HEK293T (cell line): Measurements from ENCODE around the gene STK24.

ENCODE experiments used
- CTCF ChIA-PET: fragments of 350-600 bp; formaldehyde crosslinking; extraction: SDS; loops from one replicate; lab custom pipeline; 2021; ENCODE audit warnings: antibody characterized with exemption, inconsistent platforms; lab: Yijun Ruan, JAX
- POLR2A ChIA-PET: fragments of 350-600 bp; formaldehyde crosslinking; extraction: SDS; loops from one replicate; lab custom pipeline; 2020; ENCODE audit warnings: antibody characterized with exemption, inconsistent platforms; lab: Yijun Ruan, JAX
- DNase-seq: peaks from one replicate; pipeline ENCODE4 v3.0.0; 2012; ENCODE audit warnings: mixed read lengths; ENCODE audit errors: extremely low spot score
- ARNT ChIP-seq: fragments of 450-650 bp; IDR thresholded peaks from 2 replicates; pipeline ENCODE4 v1.6.1; 2017; ENCODE audit warnings: mild to moderate bottlenecking
- BHLHE40 ChIP-seq: fragments of 450-650 bp; IDR thresholded peaks from 2 replicates; pipeline ENCODE4 v1.6.1; 2016; ENCODE audit warnings: mild to moderate bottlenecking, moderate library complexity, borderline replicate concordance
- CTBP1 ChIP-seq: fragments of 450-650 bp; IDR thresholded peaks from 2 replicates; pipeline ENCODE4 v1.6.1; 2016; ENCODE audit warnings: borderline replicate concordance
- ELF4 ChIP-seq: fragments of 450-650 bp; IDR thresholded peaks from 2 replicates; pipeline ENCODE4 v1.6.1; 2017; ENCODE audit warnings: antibody characterized with exemption
- FOXA1 ChIP-seq: fragments of 450-650 bp; IDR thresholded peaks from 2 replicates; pipeline ENCODE4 v1.6.1; 2016; ENCODE audit warnings: mild to moderate bottlenecking
- FOXK2 ChIP-seq: fragments of 450-650 bp; IDR thresholded peaks from 2 replicates; pipeline ENCODE4 v1.6.1; 2016; ENCODE audit warnings: mild to moderate bottlenecking
- FOXM1 ChIP-seq: fragments of 450-650 bp; IDR thresholded peaks from 2 replicates; pipeline ENCODE4 v1.6.1; 2017; ENCODE audit warnings: mild to moderate bottlenecking, borderline replicate concordance
- HDGF ChIP-seq: fragments of 450-650 bp; IDR thresholded peaks from 2 replicates; pipeline ENCODE4 v1.6.1; 2017; ENCODE audit warnings: antibody characterized with exemption, borderline replicate concordance
- L3MBTL2 ChIP-seq: fragments of 450-650 bp; conservative IDR thresholded peaks from 2 replicates; pipeline ENCODE4 v1.6.1; 2016; ENCODE audit warnings: mild to moderate bottlenecking
- LEF1 ChIP-seq: fragments of 450-650 bp; IDR thresholded peaks from 2 replicates; pipeline ENCODE4 v1.6.1; 2017; ENCODE audit warnings: mild to moderate bottlenecking, borderline replicate concordance
- NFRKB ChIP-seq: fragments of 450-650 bp; IDR thresholded peaks from 2 replicates; pipeline ENCODE4 v1.6.1; 2016; ENCODE audit warnings: mild to moderate bottlenecking, moderate library complexity
- PKNOX1 ChIP-seq: fragments of 450-650 bp; IDR thresholded peaks from 2 replicates; pipeline ENCODE4 v1.6.1; 2016
- SP1 ChIP-seq: fragments of 450-650 bp; IDR thresholded peaks from 2 replicates; pipeline ENCODE4 v1.6.1; 2017
- SUZ12 ChIP-seq: fragments of 450-650 bp; IDR thresholded peaks from 2 replicates; pipeline ENCODE4 v1.6.1; 2016; ENCODE audit warnings: mild to moderate bottlenecking
- TARDBP ChIP-seq: fragments of 450-650 bp; IDR thresholded peaks from 2 replicates; pipeline ENCODE4 v1.6.1; 2016
- ZNF384 ChIP-seq: fragments of 450-650 bp; IDR thresholded peaks from 2 replicates; pipeline ENCODE4 v1.6.1; 2016

Gene STK24

GRCh38 chr13:98474292-98474691, 102.6 kb downstream of the STK24 start:
- ChIA-PET CTCF (interaction anchor here (0.5 kb wide), 1 partner anchor 26 kb away, joined by 8 read pairs; no protein-coding TSS in a partner anchor), POLR2A (no interaction called here)
- no peak for DNase-seq
- TF ChIP-seq SUZ12 (no peak), TARDBP (no peak), FOXM1 (no peak), FOXK2 (no peak), LEF1 (no peak), PKNOX1 (no peak), FOXA1 (no peak), BHLHE40 (no peak), CTBP1 (no peak), L3MBTL2 (no peak), ARNT (no peak), ZNF384 (no peak), HDGF (no peak), NFRKB (no peak), SP1 (no peak)

- no peak for DNase-seq
- CTCF ChIA-PET: interaction anchor here (0.5 kb wide), 1 partner anchor 26 kb away, joined by 8 read pairs; no protein-coding TSS in a partner anchor
- POLR2A ChIA-PET: no interaction called here
- no peak for TF ChIP-seq NFRKB
- TF ChIP-seq TARDBP: no peak
- TF ChIP-seq SP1: no peak
- no peak for TF ChIP-seq L3MBTL2
- TF ChIP-seq LEF1: no peak
- no peak for TF ChIP-seq FOXM1
- TF ChIP-seq FOXA1: no peak
- TF ChIP-seq PKNOX1: no peak
- no peak for TF ChIP-seq HDGF
These were observed 103.1 kb downstream of the STK24 start for GRCh38 chr13:98473788-98474144.

GRCh38 chr13:98473135-98473787, 103.6 kb downstream of the STK24 start:
- CTCF ChIA-PET: interaction anchor here (0.5 kb wide), 1 partner anchor 25 kb away, joined by 8 read pairs; no protein-coding TSS in a partner anchor
- DNase-seq: no peak
- POLR2A ChIA-PET: no interaction called here
- TF ChIP-seq FOXA1: no peak
- no peak for TF ChIP-seq ARNT
- no peak for TF ChIP-seq BHLHE40
- no peak for TF ChIP-seq ELF4
- no peak for TF ChIP-seq PKNOX1
- TF ChIP-seq SP1: no peak
- no peak for TF ChIP-seq NFRKB
- no peak for TF ChIP-seq FOXK2
- TF ChIP-seq SUZ12: no peak
- no peak for TF ChIP-seq L3MBTL2
- TF ChIP-seq HDGF: no peak
- TF ChIP-seq FOXM1: no peak
- TF ChIP-seq ZNF384: no peak
- no peak for TF ChIP-seq TARDBP

GRCh38 chr13:98471934-98472333, 105.0 kb downstream of the STK24 start:
- no peak for DNase-seq
- ChIA-PET POLR2A (no interaction called here), CTCF (no interaction called here)
- TF ChIP-seq CTBP1: no peak
- TF ChIP-seq SUZ12: no peak
- TF ChIP-seq PKNOX1: no peak
- no peak for TF ChIP-seq FOXK2
- no peak for TF ChIP-seq FOXA1

GRCh38 chr13:98470920-98471319, 106.0 kb downstream of the STK24 start:
- DNase-seq: no peak
- POLR2A ChIA-PET: no interaction called here
- no peak for TF ChIP-seq FOXK2
- no peak for TF ChIP-seq PKNOX1
- TF ChIP-seq ARNT: no peak
- no peak for TF ChIP-seq HDGF
- no peak for TF ChIP-seq TARDBP
- no peak for TF ChIP-seq LEF1
- no peak for TF ChIP-seq FOXA1
- no peak for TF ChIP-seq ZNF384
- TF ChIP-seq ELF4: no peak
- TF ChIP-seq NFRKB: no peak
- TF ChIP-seq L3MBTL2: no peak
- no peak for TF ChIP-seq CTBP1
- TF ChIP-seq FOXM1: no peak
- TF ChIP-seq BHLHE40: no peak
- no peak for TF ChIP-seq SUZ12
- CTCF ChIA-PET: no interaction called here

- CTCF ChIA-PET: no interaction called here
- POLR2A ChIA-PET: no interaction called here
- no peak for DNase-seq
- no peak for TF ChIP-seq NFRKB
- no peak for TF ChIP-seq SUZ12
These were observed 108.0 kb downstream of the STK24 start for GRCh38 chr13:98468929-98469328.
